Measurements from ENCODE around the gene PSMG1. TPM values are rescaled to one million over a fixed set of nuclear protein-coding genes. Genes with fewer than 3 reads are reported as not detected.

PSMG1 gene
- total RNA-seq, 1 donor from 2014 or later: 85.2 TPM

- H3K27me3 Mint-ChIP-seq (ENCODE audit: low read depth): no peaks in the 10 kb centered on the region
- intact Hi-C loops (cut with micrococcal nuclease): loop anchor here (5.0 to 10.0 kb wide), 4 partner anchors 180 to 1817 kb away; partner anchors contain the start of genes DYRK1A and LCA5L
- peak overlapping the region; percentile 99 for H3K4me3 Mint-ChIP-seq (ENCODE audit: low read depth)
- H3K27ac Mint-ChIP-seq: peak overlapping the region; percentile 98
- H3K36me3 Mint-ChIP-seq (ENCODE audit: low read depth): peaks cover 32% of the 10 kb centered on the region
- no peak for DNase-seq (ENCODE audit: low spot score)
- peaks cover 60% of the 10 kb centered on the region for H3K4me1 Mint-ChIP-seq (ENCODE audit: low read depth)
- no peaks in the 10 kb centered on the region for H3K9me3 Mint-ChIP-seq
These were observed 1.1 kb upstream of the PSMG1 start for GRCh38 chr21:39184050-39184980.

- Mint-ChIP-seq H3K4me1 (ENCODE audit: low read depth) (peaks cover 53% of the 10 kb centered on the region), H3K27me3 (ENCODE audit: low read depth) (no peaks in the 10 kb centered on the region), H3K36me3 (ENCODE audit: low read depth) (peaks cover 38% of the 10 kb centered on the region), H3K27ac (peak overlapping the region; percentile 98), H3K9me3 (no peaks in the 10 kb centered on the region), H3K4me3 (ENCODE audit: low read depth) (peak overlapping the region; percentile 99)
- DNase-seq (ENCODE audit: low spot score): peak; percentile 16
- intact Hi-C loops (cut with micrococcal nuclease): loop anchor here (1.0 to 10.0 kb wide), 8 partner anchors 130 to 1815 kb away; partner anchors contain the start of genes DYRK1A, HMGN1 and LCA5L
These were observed 573 bp downstream of the PSMG1 start for GRCh38 chr21:39182484-39183271.

GRCh38 chr21:39182016-39182415 is 1.2 kb downstream of the PSMG1 start:
- intact Hi-C loops (cut with micrococcal nuclease): loop anchor here (2.0 to 10.0 kb wide), 5 partner anchors 167 to 1815 kb away; partner anchors contain the start of genes DYRK1A, HMGN1 and LCA5L
- Mint-ChIP-seq H3K27me3 (ENCODE audit: low read depth) (no peaks in the 10 kb centered on the region), H3K9me3 (no peaks in the 10 kb centered on the region), H3K27ac (peak overlapping the region; percentile 96), H3K4me3 (ENCODE audit: low read depth) (peak overlapping the region; percentile 99), H3K4me1 (ENCODE audit: low read depth) (peaks cover 48% of the 10 kb centered on the region), H3K36me3 (ENCODE audit: low read depth) (peaks cover 39% of the 10 kb centered on the region)
- DNase-seq (ENCODE audit: low spot score): no peak

- Mint-ChIP-seq H3K27ac (no peak overlapping the region), H3K27me3 (ENCODE audit: low read depth) (no peaks in the 10 kb centered on the region), H3K4me3 (ENCODE audit: low read depth) (peak overlapping the region; percentile 99), H3K9me3 (no peaks in the 10 kb centered on the region), H3K36me3 (ENCODE audit: low read depth) (peaks cover 40% of the 10 kb centered on the region), H3K4me1 (ENCODE audit: low read depth) (peaks cover 42% of the 10 kb centered on the region)
- DNase-seq (ENCODE audit: low spot score): no peak
- intact Hi-C loops (cut with micrococcal nuclease): loop anchor here (5.0 to 10.0 kb wide), 4 partner anchors 177 to 1814 kb away; partner anchors contain the start of genes DYRK1A and LCA5L
These were observed 1.9 kb downstream of the PSMG1 start for GRCh38 chr21:39181205-39181818.

GRCh38 chr21:39180429-39181019 is 2.7 kb downstream of the PSMG1 start:
- no peaks in the 10 kb centered on the region for H3K27me3 Mint-ChIP-seq (ENCODE audit: low read depth)
- DNase-seq (ENCODE audit: low spot score): no peak
- peak overlapping the region; percentile 38 for H3K4me3 Mint-ChIP-seq (ENCODE audit: low read depth)
- H3K27ac Mint-ChIP-seq: peak overlapping the region; percentile 34
- H3K9me3 Mint-ChIP-seq: no peaks in the 10 kb centered on the region
- peaks cover 43% of the 10 kb centered on the region for H3K4me1 Mint-ChIP-seq (ENCODE audit: low read depth)
- H3K36me3 Mint-ChIP-seq (ENCODE audit: low read depth): peaks cover 48% of the 10 kb centered on the region
- intact Hi-C loops (cut with micrococcal nuclease): loop anchor here (5.0 to 10.0 kb wide), 4 partner anchors 176 to 1813 kb away; partner anchors contain the start of genes DYRK1A and LCA5L

GRCh38 chr21:39178421-39178820 is 4.8 kb downstream of the PSMG1 start:
- Mint-ChIP-seq H3K27me3 (ENCODE audit: low read depth) (no peaks in the 10 kb centered on the region), H3K27ac (no peak overlapping the region), H3K4me1 (ENCODE audit: low read depth) (peaks cover 36% of the 10 kb centered on the region), H3K9me3 (no peaks in the 10 kb centered on the region), H3K4me3 (ENCODE audit: low read depth) (no peak overlapping the region), H3K36me3 (ENCODE audit: low read depth) (peaks cover 59% of the 10 kb centered on the region)
- intact Hi-C loops (cut with micrococcal nuclease): no loop called here
- DNase-seq (ENCODE audit: low spot score): no peak

GRCh38 chr21:39176271-39176709 is 7.0 kb downstream of the PSMG1 start:
- Mint-ChIP-seq H3K9me3 (no peaks in the 10 kb centered on the region), H3K4me1 (ENCODE audit: low read depth) (peaks cover 24% of the 10 kb centered on the region), H3K36me3 (ENCODE audit: low read depth) (peaks cover 68% of the 10 kb centered on the region), H3K4me3 (ENCODE audit: low read depth) (no peak overlapping the region), H3K27me3 (ENCODE audit: low read depth) (no peaks in the 10 kb centered on the region), H3K27ac (peak overlapping the region; percentile 36)
- DNase-seq (ENCODE audit: low spot score): no peak
- intact Hi-C loops (cut with micrococcal nuclease): no loop called here

- Mint-ChIP-seq H3K27ac (peak overlapping the region; percentile 36), H3K36me3 (ENCODE audit: low read depth) (peaks cover 72% of the 10 kb centered on the region), H3K4me3 (ENCODE audit: low read depth) (no peak overlapping the region), H3K27me3 (ENCODE audit: low read depth) (no peaks in the 10 kb centered on the region), H3K9me3 (no peaks in the 10 kb centered on the region), H3K4me1 (ENCODE audit: low read depth) (peaks cover 22% of the 10 kb centered on the region)
- no peak for DNase-seq (ENCODE audit: low spot score)
- intact Hi-C loops (cut with micrococcal nuclease): no loop called here
These were observed 7.6 kb downstream of the PSMG1 start for GRCh38 chr21:39175665-39176064.

- no peak overlapping the region for H3K4me3 Mint-ChIP-seq (ENCODE audit: low read depth)
- H3K4me1 Mint-ChIP-seq (ENCODE audit: low read depth): peaks cover 17% of the 10 kb centered on the region
- H3K27me3 Mint-ChIP-seq (ENCODE audit: low read depth): no peaks in the 10 kb centered on the region
- intact Hi-C loops (cut with micrococcal nuclease): no loop called here
- no peaks in the 10 kb centered on the region for H3K9me3 Mint-ChIP-seq
- H3K36me3 Mint-ChIP-seq (ENCODE audit: low read depth): peaks cover 71% of the 10 kb centered on the region
- H3K27ac Mint-ChIP-seq: no peak overlapping the region
- no peak for DNase-seq (ENCODE audit: low spot score)
These were observed 8.1 kb downstream of the PSMG1 start for GRCh38 chr21:39175154-39175553.

- peak overlapping the region; percentile 10 for H3K27ac Mint-ChIP-seq
- DNase-seq (ENCODE audit: low spot score): no peak
- H3K36me3 Mint-ChIP-seq (ENCODE audit: low read depth): peaks cover 71% of the 10 kb centered on the region
- H3K27me3 Mint-ChIP-seq (ENCODE audit: low read depth): no peaks in the 10 kb centered on the region
- no peaks in the 10 kb centered on the region for H3K9me3 Mint-ChIP-seq
- no peak overlapping the region for H3K4me3 Mint-ChIP-seq (ENCODE audit: low read depth)
- intact Hi-C loops (cut with micrococcal nuclease): no loop called here
- H3K4me1 Mint-ChIP-seq (ENCODE audit: low read depth): peaks cover 10% of the 10 kb centered on the region
These were observed 9.3 kb downstream of the PSMG1 start for GRCh38 chr21:39173716-39174680.

GRCh38 chr21:39169906-39170305 is 13.3 kb downstream of the PSMG1 start:
- intact Hi-C loops (cut with micrococcal nuclease): no loop called here
- H3K36me3 Mint-ChIP-seq (ENCODE audit: low read depth): peaks cover 54% of the 10 kb centered on the region
- peaks cover 7% of the 10 kb centered on the region for H3K9me3 Mint-ChIP-seq
- no peak for DNase-seq (ENCODE audit: low spot score)
- no peak overlapping the region for H3K27ac Mint-ChIP-seq
- H3K4me1 Mint-ChIP-seq (ENCODE audit: low read depth): no peaks in the 10 kb centered on the region
- no peaks in the 10 kb centered on the region for H3K27me3 Mint-ChIP-seq (ENCODE audit: low read depth)
- no peak overlapping the region for H3K4me3 Mint-ChIP-seq (ENCODE audit: low read depth)
